Tibial artery (tissue), 4 donors: ENCODE data around the gene GGACT.

Experiments
- DNase-seq, 2 donors: peaks; one replicate each; pipeline ENCODE4 v3.0.0-alpha.2; 2019
- H3K27ac ChIP-seq, 2 donors: fragments of 200-600 bp; sonication (generic) in 1 of 2; 1 replicate in 1 of 2; 2 replicates in 1 of 2; pipeline ENCODE4 v1.5.1; 2018 to 2019; ENCODE audit warnings: mild to moderate bottlenecking in 1 of 2
- H3K27me3 ChIP-seq, 2 donors: fragments of 200-600 bp; sonication (generic) in 1 of 2; one replicate each; pipeline versions ENCODE4 v1.5.1 to v1.6.0; 2016 to 2019
- H3K36me3 ChIP-seq, 3 donors: fragments of 200-600 bp; sonication (generic) in 2 of 3; one replicate each; pipeline ENCODE4 v1.5.1; 2016 to 2019; ENCODE audit warnings: mild to moderate bottlenecking in 2 of 3
- H3K4me1 ChIP-seq, 4 donors: fragments of 200-600 bp; sonication (generic) in 2 of 4; 1 replicate in 3 of 4; 2 replicates in 1 of 4; pipeline ENCODE4 v1.5.1; 2016 to 2019
- H3K4me3 ChIP-seq, 2 donors: fragments of 200-600 bp; sonication (generic) in 1 of 2; 1 replicate in 1 of 2; 2 replicates in 1 of 2; pipeline ENCODE4 v1.5.1; 2018 to 2019; ENCODE audit warnings: mild to moderate bottlenecking in 2 of 2
- H3K9me3 ChIP-seq, 3 donors: fragments of 200-600 bp; sonication (generic) in 1 of 3; one replicate each; pipeline ENCODE4 v1.5.1; 2016 to 2019
- CTCF ChIP-seq, 2 experiments: fragments of 200-600 bp in 1 of 2; fragments of 450-650 bp in 1 of 2; IDR thresholded peaks; one replicate each; pipeline ENCODE4 v1.5.1; 2017 to 2019; ENCODE audit warnings: antibody characterized with exemption in 2 of 2, mild to moderate bottlenecking in 1 of 2, moderate library complexity in 1 of 2
- intact Hi-C: fragments of 100-400 bp; cut with DNase I; formaldehyde crosslinking; loops from one replicate; pipeline ENCODE4 v1.15.0; 2023; ENCODE audit warnings: low total_unique reads

The GGACT gene

GRCh38 chr13:100561599-100562204 lies 26.9 kb downstream of the GGACT start:
- intact Hi-C loops = no loop called here
- no peaks in the 10 kb centered on the region for H3K36me3 ChIP-seq
- peak in 1 of 2 donors; percentile 48 for DNase-seq
- H3K27ac ChIP-seq = no peak overlapping the region
- no peaks in the 10 kb centered on the region for H3K27me3 ChIP-seq
- H3K4me3 ChIP-seq = no peak overlapping the region
- no peak for TF ChIP-seq CTCF (IDR thresholded peaks at IDR 0.05)
- H3K9me3 ChIP-seq = no peaks in the 10 kb centered on the region
- no peaks in the 10 kb centered on the region for H3K4me1 ChIP-seq

DNA sequence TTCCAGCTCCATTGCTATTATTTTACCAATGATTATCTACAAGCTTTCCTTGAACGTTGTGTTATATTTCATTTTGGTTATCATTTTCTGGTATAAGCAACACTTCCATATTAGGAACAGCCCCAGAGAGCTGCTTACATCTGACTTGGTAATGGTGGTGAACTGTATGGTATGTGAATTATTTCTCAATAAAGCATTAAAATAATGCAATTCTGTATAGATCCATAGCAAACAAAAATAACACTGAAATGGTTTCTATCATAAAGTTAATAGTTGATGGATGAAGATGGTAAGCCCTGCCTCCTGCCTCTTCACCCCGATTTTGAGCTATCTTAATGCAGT lies 27.5 kb downstream of the GGACT start:
- Histone ChIP-seq H3K27ac (no peak overlapping the region), H3K27me3 (no peaks in the 10 kb centered on the region), H3K36me3 (no peaks in the 10 kb centered on the region), H3K9me3 (no peaks in the 10 kb centered on the region), H3K4me1 (no peaks in the 10 kb centered on the region), H3K4me3 (no peak overlapping the region)
- intact Hi-C loops = no loop called here
- no peak for TF ChIP-seq CTCF (IDR thresholded peaks at IDR 0.05)
- no peak for DNase-seq

GRCh38 chr13:100560498-100561157 lies 28.0 kb downstream of the GGACT start:
- intact Hi-C loops = no loop called here
- Histone ChIP-seq H3K4me3 (no peak overlapping the region), H3K36me3 (no peaks in the 10 kb centered on the region), H3K27ac (no peak overlapping the region), H3K27me3 (no peaks in the 10 kb centered on the region), H3K9me3 (no peaks in the 10 kb centered on the region), H3K4me1 (no peaks in the 10 kb centered on the region)
- no peak for DNase-seq
- TF ChIP-seq CTCF (IDR thresholded peaks at IDR 0.05) = no peak

DNA sequence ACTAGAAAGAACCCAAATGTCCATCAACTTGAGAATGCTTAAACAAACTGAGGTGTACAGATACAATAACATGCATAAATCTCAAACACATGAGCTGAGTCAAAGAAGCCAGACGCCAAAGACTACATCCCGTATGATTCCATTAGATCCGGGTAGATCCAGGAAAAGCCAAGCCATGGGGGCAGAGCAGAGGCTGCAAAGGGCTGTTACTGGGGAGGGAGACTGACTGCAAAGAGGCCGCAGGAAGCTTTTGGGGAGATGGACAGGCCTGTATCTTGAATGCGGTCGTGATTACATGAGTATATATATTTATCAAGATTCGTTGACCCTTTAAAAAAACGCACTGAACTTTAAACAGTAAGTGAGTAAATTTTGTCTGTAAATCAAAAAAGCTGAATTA lies 28.7 kb downstream of the GGACT start:
- intact Hi-C loops = no loop called here
- no peak overlapping the region for H3K27ac ChIP-seq
- DNase-seq = no peak

DNA sequence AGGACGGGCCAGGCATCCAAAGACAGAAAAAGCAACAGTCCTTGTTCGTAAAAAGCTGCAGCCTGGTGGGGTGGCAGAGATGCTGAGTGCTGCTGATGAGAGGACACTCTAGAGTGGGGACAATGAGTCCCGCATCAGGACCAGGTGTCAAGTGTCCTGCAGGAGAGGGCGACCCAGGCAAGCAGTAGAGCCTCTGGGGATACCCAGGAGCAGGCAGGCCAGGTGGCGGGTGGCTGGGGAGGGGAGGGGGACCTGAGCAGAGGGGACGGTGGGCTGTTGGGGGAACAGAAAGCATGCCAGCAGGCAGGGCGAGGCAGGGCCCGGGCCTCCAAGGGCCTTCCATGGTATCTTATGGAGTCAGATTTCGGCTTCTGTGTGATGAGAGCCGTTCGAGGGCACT lies 35.8 kb downstream of the GGACT start:
- Histone ChIP-seq H3K36me3 (no peaks in the 10 kb centered on the region), H3K27me3 (no peaks in the 10 kb centered on the region), H3K4me3 (no peak overlapping the region), H3K27ac (no peak overlapping the region), H3K9me3 (no peaks in the 10 kb centered on the region), H3K4me1 (peaks cover 0 to 8% (median 6%) of the 10 kb centered on the region in 4 donors)
- no peak for TF ChIP-seq CTCF (IDR thresholded peaks at IDR 0.05)
- peak in 1 of 2 donors; percentile 61 for DNase-seq
- intact Hi-C loops = no loop called here

More for the DNA sequence above, 28.7 kb downstream of the GGACT start:
- Histone ChIP-seq H3K4me3 (no peak overlapping the region), H3K4me1 (no peaks in the 10 kb centered on the region), H3K27me3 (no peaks in the 10 kb centered on the region), H3K36me3 (no peaks in the 10 kb centered on the region), H3K9me3 (no peaks in the 10 kb centered on the region)
- no peak for TF ChIP-seq CTCF (IDR thresholded peaks at IDR 0.05)
